CD4-positive, alpha-beta T cell (primary cell): ENCODE measurements around the gene SYAP1. TPM values are rescaled to one million over a fixed set of nuclear protein-coding genes. Genes with fewer than 3 reads are reported as not detected.

Source experiments
- ATAC-seq: fragments of 200-7000 bp; cut with Tn5 transposase; one replicate; pipeline ENCODE4 v1.10.0; 2022; ENCODE audit warnings: mild to moderate bottlenecking; ENCODE audit not compliant: poor library complexity
- CTCF ChIA-PET: fragments of 350-600 bp; sonication (Branson Sonifier 250); formaldehyde crosslinking; loops from one replicate; lab custom pipeline; 2021; ENCODE audit warnings: antibody characterized with exemption, inconsistent platforms; lab: Charles Lee
- POLR2A ChIA-PET: fragments of 350-600 bp; sonication (Branson Sonifier 250); formaldehyde crosslinking; loops from one replicate; lab custom pipeline; 2021; ENCODE audit warnings: antibody characterized with exemption, inconsistent platforms; lab: Charles Lee
- DNase-seq, 14 experiments: peaks; one replicate each; pipeline ENCODE4 v3.0.0-alpha.2; 2013 to 2020; ENCODE audit warnings: mixed read lengths in 2 of 14
- H3K27ac ChIP-seq, 2 donors: one replicate each; pipeline versions ENCODE4 v1.5.1 to v1.7.0; 2013; ENCODE audit warnings: low read length in 2 of 2, low read depth in 1 of 2, mild to moderate bottlenecking in 1 of 2
- H3K27me3 ChIP-seq, 2 experiments: 1 replicate in 1 of 2; 2 replicates in 1 of 2; pipeline versions ENCODE4 v1.6.1 to v1.7.0; 2013; ENCODE audit warnings: low read length in 2 of 2, control low read depth in 1 of 2, mild to moderate bottlenecking in 1 of 2, moderate library complexity in 1 of 2; ENCODE audit not compliant: insufficient read depth in 2 of 2, control insufficient read depth in 1 of 2
- H3K36me3 ChIP-seq: one replicate; pipeline ENCODE4 v1.6.1; 2013; ENCODE audit warnings: low read length, control low read depth; ENCODE audit not compliant: insufficient read depth
- H3K4me1 ChIP-seq: one replicate; pipeline ENCODE4 v1.6.1; 2013; ENCODE audit warnings: low read length, control low read depth; ENCODE audit not compliant: insufficient read depth
- H3K4me3 ChIP-seq: one replicate; pipeline ENCODE4 v1.5.1; 2013; ENCODE audit warnings: mild to moderate bottlenecking, low read length, moderate library complexity
- H3K9me3 ChIP-seq, 2 experiments: 1 replicate in 1 of 2; 2 replicates in 1 of 2; pipeline versions ENCODE4 v1.6.1 to v1.7.0; 2013; ENCODE audit warnings: low read length in 2 of 2, mild to moderate bottlenecking in 2 of 2, control low read depth in 1 of 2, moderate library complexity in 1 of 2; ENCODE audit not compliant: control insufficient read depth in 1 of 2, insufficient read depth in 1 of 2
- H3K27ac Mint-ChIP-seq: one replicate; pipeline ENCODE4 v1.8.0; 2020; ENCODE audit warnings: mixed read lengths
- H3K27me3 Mint-ChIP-seq: one replicate; pipeline ENCODE4 v1.8.0; 2021; ENCODE audit warnings: mixed read lengths
- H3K36me3 Mint-ChIP-seq: one replicate; pipeline ENCODE4 v1.8.0; 2021; ENCODE audit warnings: low read depth, mixed read lengths
- H3K4me1 Mint-ChIP-seq: one replicate; pipeline ENCODE4 v1.8.0; 2021; ENCODE audit warnings: low read depth, mixed read lengths
- H3K4me3 Mint-ChIP-seq: one replicate; pipeline ENCODE4 v1.8.0; 2020; ENCODE audit warnings: mild to moderate bottlenecking, mixed read lengths
- H3K9me3 Mint-ChIP-seq: one replicate; pipeline ENCODE4 v1.8.0; 2020; ENCODE audit warnings: mixed read lengths
- intact Hi-C, 2 experiments: fragments of 100-400 bp; cut with DNase I in 1 of 2; cut with micrococcal nuclease in 1 of 2; formaldehyde crosslinking; loops; one replicate each; pipeline versions ENCODE4 v1.15.1 to v1.9.0; 2023 to 2025; cut with DNase I, micrococcal nuclease
- total RNA-seq, 174 experiments: library from RNA in 2 of 174; stranded (reverse) in 2 of 174; gene quantifications; one replicate each; pipeline ENCODE4 v1.2.3 and lab custom pipeline; 2021 to 2026
- TF ChIP-seq, protein P1 (sequence below): fragments of 200-600 bp; IDR thresholded peaks from one replicate; pipeline ENCODE4 v1.8.0; 2022; ENCODE audit warnings: antibody characterized with exemption, mild to moderate bottlenecking

The SYAP1 gene
- total RNA-seq, 2 experiments from 2014 or later = 60.2 to 65.2 TPM

DNA sequence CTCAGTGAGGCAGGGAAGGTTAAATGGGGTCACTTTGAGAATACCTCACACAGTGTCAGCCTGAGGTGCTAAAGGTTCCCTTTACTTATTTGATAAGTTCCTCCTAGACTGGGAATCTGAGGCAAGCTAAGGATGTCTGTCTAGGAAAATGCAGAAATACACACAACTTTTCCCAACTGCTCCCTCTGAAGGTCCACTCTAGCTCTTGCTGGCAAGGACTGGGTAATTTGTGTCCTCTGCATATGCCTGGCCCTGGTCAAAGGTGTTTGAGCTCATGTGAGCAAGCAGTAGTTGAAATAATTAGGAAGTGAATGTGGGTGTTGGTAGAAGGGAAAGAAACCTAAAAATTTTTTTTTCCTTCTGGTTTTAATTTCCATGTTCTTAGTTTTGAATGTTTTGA lies 88.1 kb downstream of the SYAP1 start:
- no peak for DNase-seq
- TF ChIP-seq, protein P1, sequence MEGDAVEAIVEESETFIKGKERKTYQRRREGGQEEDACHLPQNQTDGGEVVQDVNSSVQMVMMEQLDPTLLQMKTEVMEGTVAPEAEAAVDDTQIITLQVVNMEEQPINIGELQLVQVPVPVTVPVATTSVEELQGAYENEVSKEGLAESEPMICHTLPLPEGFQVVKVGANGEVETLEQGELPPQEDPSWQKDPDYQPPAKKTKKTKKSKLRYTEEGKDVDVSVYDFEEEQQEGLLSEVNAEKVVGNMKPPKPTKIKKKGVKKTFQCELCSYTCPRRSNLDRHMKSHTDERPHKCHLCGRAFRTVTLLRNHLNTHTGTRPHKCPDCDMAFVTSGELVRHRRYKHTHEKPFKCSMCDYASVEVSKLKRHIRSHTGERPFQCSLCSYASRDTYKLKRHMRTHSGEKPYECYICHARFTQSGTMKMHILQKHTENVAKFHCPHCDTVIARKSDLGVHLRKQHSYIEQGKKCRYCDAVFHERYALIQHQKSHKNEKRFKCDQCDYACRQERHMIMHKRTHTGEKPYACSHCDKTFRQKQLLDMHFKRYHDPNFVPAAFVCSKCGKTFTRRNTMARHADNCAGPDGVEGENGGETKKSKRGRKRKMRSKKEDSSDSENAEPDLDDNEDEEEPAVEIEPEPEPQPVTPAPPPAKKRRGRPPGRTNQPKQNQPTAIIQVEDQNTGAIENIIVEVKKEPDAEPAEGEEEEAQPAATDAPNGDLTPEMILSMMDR = no peak
- ChIA-PET POLR2A (no interaction called here), CTCF (no interaction called here)
- no peak overlapping the region for H3K27ac Mint-ChIP-seq
- no peaks in the 10 kb centered on the region for H3K9me3 Mint-ChIP-seq
- no peak overlapping the region for H3K27ac ChIP-seq
- no peak overlapping the region for H3K4me3 ChIP-seq
- no peaks in the 10 kb centered on the region for H3K4me1 ChIP-seq
- no peaks in the 10 kb centered on the region for H3K27me3 Mint-ChIP-seq
- H3K9me3 ChIP-seq = no peaks in the 10 kb centered on the region
- H3K36me3 Mint-ChIP-seq = peaks cover under 1% of the 10 kb centered on the region
- H3K4me1 Mint-ChIP-seq = peaks cover 22% of the 10 kb centered on the region
- H3K36me3 ChIP-seq = no peaks in the 10 kb centered on the region
- ATAC-seq = no peak
- intact Hi-C loops = no loop called here
- H3K4me3 Mint-ChIP-seq = no peak overlapping the region
- H3K27me3 ChIP-seq = no peaks in the 10 kb centered on the region

DNA sequence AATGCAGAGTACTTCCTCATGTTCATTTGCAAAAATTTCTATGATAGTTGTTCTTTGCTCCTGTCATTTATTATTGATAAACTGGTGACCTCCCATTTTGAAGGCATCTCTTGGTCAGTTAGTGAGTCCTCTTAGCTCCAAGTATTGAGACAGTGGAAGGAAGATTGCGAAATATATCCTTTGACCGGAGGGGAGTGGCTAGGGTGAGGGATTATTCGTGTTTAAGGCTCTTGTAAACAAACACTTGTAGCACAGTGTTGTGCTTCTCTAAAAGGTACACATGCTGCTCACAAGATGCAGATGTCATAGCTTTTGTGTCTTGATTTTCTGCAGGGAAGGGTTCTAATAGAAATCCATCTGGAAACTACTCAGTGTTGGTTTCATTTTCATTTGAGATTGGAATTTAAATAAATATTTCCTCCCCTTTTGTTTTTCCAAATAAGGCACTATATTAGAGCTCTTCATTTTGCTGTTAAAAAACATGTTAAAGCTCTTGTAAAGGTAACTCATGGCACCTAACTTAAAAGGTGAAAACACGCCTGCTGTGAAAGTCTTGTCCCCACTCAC lies 88.6 kb downstream of the SYAP1 start:
- Mint-ChIP-seq H3K27me3 (no peaks in the 10 kb centered on the region), H3K27ac (no peak overlapping the region), H3K36me3 (peaks cover 4% of the 10 kb centered on the region), H3K4me3 (no peak overlapping the region), H3K9me3 (no peaks in the 10 kb centered on the region), H3K4me1 (peaks cover 22% of the 10 kb centered on the region)
- POLR2A ChIA-PET = no interaction called here
- no peak for DNase-seq
- Histone ChIP-seq H3K4me3 (no peak overlapping the region), H3K27ac (no peak overlapping the region), H3K27me3 (no peaks in the 10 kb centered on the region), H3K36me3 (no peaks in the 10 kb centered on the region), H3K9me3 (no peaks in the 10 kb centered on the region), H3K4me1 (no peaks in the 10 kb centered on the region)
- TF ChIP-seq, protein P1 = no peak
- CTCF ChIA-PET = no interaction called here
- intact Hi-C loops = no loop called here
- no peak for ATAC-seq

DNA sequence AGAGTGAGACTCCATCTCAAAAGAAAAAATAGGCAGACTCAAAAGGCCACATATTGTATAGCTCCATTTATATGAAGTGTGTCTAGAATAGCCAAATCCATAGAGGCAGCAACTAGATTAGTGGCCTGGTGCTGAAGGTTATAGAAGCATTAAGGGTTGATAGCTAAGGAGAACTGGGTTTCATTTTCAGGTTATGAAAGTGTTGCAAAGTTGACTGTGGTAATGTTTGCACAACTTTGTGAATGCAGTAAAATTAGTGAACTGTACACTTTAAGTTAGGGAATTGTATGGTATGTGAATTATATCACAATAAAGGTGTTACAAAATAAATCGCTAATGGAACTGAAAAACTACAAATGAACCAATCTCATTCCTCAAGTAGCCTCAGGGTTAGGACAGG lies 95.2 kb downstream of the SYAP1 start:
- Mint-ChIP-seq H3K4me3 (no peak overlapping the region), H3K4me1 (peaks cover 8% of the 10 kb centered on the region), H3K36me3 (peaks cover 27% of the 10 kb centered on the region), H3K27me3 (no peaks in the 10 kb centered on the region), H3K9me3 (no peaks in the 10 kb centered on the region), H3K27ac (no peak overlapping the region)
- no peak for DNase-seq
- no peaks in the 10 kb centered on the region for H3K27me3 ChIP-seq
- ChIA-PET CTCF (no interaction called here), POLR2A (no interaction called here)
- no peak overlapping the region for H3K27ac ChIP-seq
- H3K4me3 ChIP-seq = no peak overlapping the region
- no peaks in the 10 kb centered on the region for H3K4me1 ChIP-seq
- TF ChIP-seq, protein P1 = no peak
- intact Hi-C loops = no loop called here
- no peak for ATAC-seq
- peaks cover 12% of the 10 kb centered on the region for H3K36me3 ChIP-seq
- no peaks in the 10 kb centered on the region for H3K9me3 ChIP-seq

Other genes with a start within 250 kb of the SYAP1 start
- not detected for gene S100G, start 69.5 kb upstream of the SYAP1 start, total RNA-seq
- gene CTPS2, start 6.9 kb upstream of the SYAP1 start, total RNA-seq = 1 to 10 TPM; 3.8 to 4.6 TPM
- 10 to 100 TPM; 17.2 to 17.5 TPM for gene TXLNG, start 66.9 kb downstream of the SYAP1 start, total RNA-seq
- 100 to 1,000 TPM; 104 to 110 TPM for gene RBBP7, start 150.8 kb downstream of the SYAP1 start, total RNA-seq
- gene REPS2, start 227.0 kb downstream of the SYAP1 start, total RNA-seq = under 1 TPM; 0.53 to 0.60 TPM